ENCODE results near the gene PKD1L1. TPM values are rescaled to one million over a fixed set of nuclear protein-coding genes. Genes with fewer than 3 reads are reported as not detected.

The PKD1L1 gene
- total RNA-seq, 4 donors from 2014 or later: 0.11 to 2.6 TPM; not detected in 2

DNA sequence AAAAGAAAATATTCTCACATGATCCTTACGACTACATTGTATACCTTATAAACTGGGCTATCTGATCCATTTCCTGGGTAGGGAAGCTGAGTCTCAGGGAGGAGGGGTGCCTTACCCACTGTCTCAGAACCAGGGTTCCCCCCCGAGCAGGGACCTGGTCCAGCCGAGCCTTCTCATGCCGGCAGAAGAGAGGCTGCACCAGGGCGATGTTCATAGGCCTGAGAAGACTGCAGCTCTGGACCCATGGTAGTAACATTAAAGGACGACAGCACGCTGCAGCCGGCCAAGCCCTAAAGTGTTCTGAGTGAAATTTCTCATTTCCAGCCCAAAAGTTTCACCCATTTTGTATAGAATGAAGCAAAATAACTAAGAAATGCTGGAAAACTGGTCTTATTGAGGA is 203.4 kb downstream of the PKD1L1 start:
- TF ChIP-seq POLR2AphosphoS5 (IDR thresholded peaks at IDR 0.05) (no peak), CTCF (IDR thresholded peaks at IDR 0.05) (no peak)
- 94% methylated on average over 8 of the region's 8 CpGs for WGBS
- no peak for DNase-seq (ENCODE audit: low spot score in 2 of 2)
- no peaks in the 10 kb centered on the region for H3K9me3 ChIP-seq
- no peak overlapping the region for H3K4me3 ChIP-seq
- no peak overlapping the region for H3K27ac ChIP-seq
- peaks cover 4% of the 10 kb centered on the region for H3K27me3 ChIP-seq
- H3K4me1 ChIP-seq: no peaks in the 10 kb centered on the region
- no peaks in the 10 kb centered on the region for H3K36me3 ChIP-seq

- Histone ChIP-seq H3K9me3 (no peaks in the 10 kb centered on the region), H3K4me1 (no peaks in the 10 kb centered on the region), H3K27ac (no peak overlapping the region), H3K36me3 (no peaks in the 10 kb centered on the region), H3K27me3 (peaks cover 4% of the 10 kb centered on the region), H3K4me3 (no peak overlapping the region)
- no peak for DNase-seq (ENCODE audit: low spot score in 2 of 2)
- 59% methylated on average over 25 of the region's 25 CpGs for WGBS
- TF ChIP-seq POLR2AphosphoS5 (IDR thresholded peaks at IDR 0.05): no peak
- TF ChIP-seq EP300 (IDR thresholded peaks at IDR 0.05): no peak
- TF ChIP-seq CTCF (IDR thresholded peaks at IDR 0.05): no peak
- TF ChIP-seq POLR2A (IDR thresholded peaks at IDR 0.05): no peak
Measured at GRCh38 chr7:47743965-47744591, 204.2 kb downstream of the PKD1L1 start.

GRCh38 chr7:47741984-47742383 is 206.3 kb downstream of the PKD1L1 start:
- Histone ChIP-seq H3K27ac (no peak overlapping the region), H3K4me1 (no peaks in the 10 kb centered on the region), H3K9me3 (no peaks in the 10 kb centered on the region), H3K4me3 (no peak overlapping the region), H3K27me3 (peaks cover 4% of the 10 kb centered on the region), H3K36me3 (no peaks in the 10 kb centered on the region)
- WGBS: 61% methylated on average over 6 of the region's 6 CpGs
- DNase-seq (ENCODE audit: low spot score in 2 of 2): no peak
- TF ChIP-seq EP300 (IDR thresholded peaks at IDR 0.05) (no peak), POLR2AphosphoS5 (IDR thresholded peaks at IDR 0.05) (no peak)

GRCh38 chr7:47739891-47740290 is 208.4 kb downstream of the PKD1L1 start:
- TF ChIP-seq CTCF (IDR thresholded peaks at IDR 0.05) (no peak), POLR2AphosphoS5 (IDR thresholded peaks at IDR 0.05) (no peak), POLR2A (IDR thresholded peaks at IDR 0.05) (no peak)
- 88% methylated on average over 8 of the region's 8 CpGs for WGBS

GRCh38 chr7:47739301-47739875 is 208.9 kb downstream of the PKD1L1 start:
- no peak for DNase-seq (ENCODE audit: low spot score in 2 of 2)
- Histone ChIP-seq H3K4me3 (no peak overlapping the region), H3K27ac (no peak overlapping the region), H3K27me3 (peaks cover 4% of the 10 kb centered on the region), H3K9me3 (no peaks in the 10 kb centered on the region), H3K4me1 (no peaks in the 10 kb centered on the region), H3K36me3 (no peaks in the 10 kb centered on the region)
- TF ChIP-seq POLR2AphosphoS5 (IDR thresholded peaks at IDR 0.05): no peak
- 95% methylated on average over 8 of the region's 9 CpGs for WGBS

More at GRCh38 chr7:47739891-47740290, 208.4 kb downstream of the PKD1L1 start:
- no peaks in the 10 kb centered on the region for H3K9me3 ChIP-seq
- H3K27me3 ChIP-seq: peaks cover 4% of the 10 kb centered on the region
- H3K27ac ChIP-seq: no peak overlapping the region
- DNase-seq (ENCODE audit: low spot score in 2 of 2): no peak
- no peaks in the 10 kb centered on the region for H3K36me3 ChIP-seq
- no peak overlapping the region for H3K4me3 ChIP-seq
- no peaks in the 10 kb centered on the region for H3K4me1 ChIP-seq

DNA sequence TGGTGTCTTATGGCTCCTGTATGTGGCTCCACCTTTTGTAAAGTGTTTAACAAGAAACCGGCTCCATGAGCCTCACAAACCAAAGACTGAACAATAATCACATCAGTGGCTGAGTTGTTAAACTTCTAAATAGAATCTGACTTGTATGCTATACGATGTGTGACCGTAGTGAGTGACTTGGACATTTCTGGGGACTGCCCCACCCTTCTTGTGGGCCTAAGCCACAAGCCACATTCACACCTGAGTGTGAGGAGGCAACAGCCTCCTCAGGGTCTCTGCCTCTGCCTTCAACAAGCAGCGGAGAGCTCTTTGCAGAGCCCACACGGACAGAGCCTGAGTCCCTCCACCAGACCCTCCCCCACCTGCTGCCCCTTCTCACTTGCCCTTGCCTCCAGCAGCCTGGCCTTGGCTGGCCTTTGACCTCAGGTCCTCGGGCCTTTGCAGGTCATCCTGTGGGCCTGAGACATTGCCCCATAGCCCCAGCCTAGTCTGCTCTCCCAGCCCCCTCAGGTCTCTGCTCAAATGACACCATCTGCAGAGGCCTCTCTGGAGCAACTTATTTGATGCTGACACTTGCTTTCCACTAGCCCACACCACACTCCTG is 209.6 kb downstream of the PKD1L1 start:
- no peak for DNase-seq (ENCODE audit: low spot score in 2 of 2)
- no peaks in the 10 kb centered on the region for H3K36me3 ChIP-seq
- H3K9me3 ChIP-seq: no peaks in the 10 kb centered on the region
- no peak overlapping the region for H3K4me3 ChIP-seq
- no peaks in the 10 kb centered on the region for H3K27me3 ChIP-seq
- TF ChIP-seq EP300 (IDR thresholded peaks at IDR 0.05) (no peak), POLR2AphosphoS5 (IDR thresholded peaks at IDR 0.05) (no peak), POLR2A (IDR thresholded peaks at IDR 0.05) (no peak), CTCF (IDR thresholded peaks at IDR 0.05) (no peak)
- WGBS: 69% methylated on average over 5 of the region's 6 CpGs
- no peak overlapping the region for H3K27ac ChIP-seq
- no peaks in the 10 kb centered on the region for H3K4me1 ChIP-seq

Data from suprapubic skin (tissue), 4 donors.